Astrocyte (in vitro differentiated cells and primary cell): ENCODE measurements around the gene ANKRD11.

ENCODE experiments used
- CTCF ChIP-seq: IDR thresholded peaks from 2 replicates; pipeline ENCODE4 v1.5.1; 2011; ENCODE audit warnings: low read depth, mild to moderate bottlenecking, inconsistent platforms, low read length, moderate library complexity; ENCODE audit not compliant: insufficient read depth
- EZH2 ChIP-seq: IDR thresholded peaks from 2 replicates; pipeline ENCODE4 v1.6.1; 2012; ENCODE audit warnings: mild to moderate bottlenecking, low read length, inconsistent platforms; ENCODE audit not compliant: insufficient read depth

- TF ChIP-seq CTCF: no peak
- no peak for TF ChIP-seq EZH2
Measured at GRCh38 chr16:89381788-89382187, 108.6 kb downstream of the ANKRD11 start.
